Sigmoid colon (tissue), 4 donors: ENCODE results near the gene SOBP.

Experiments
- CTCF ChIP-seq, 4 experiments: fragments of 450-650 bp in 3 of 4; fragments of 200-600 bp in 1 of 4; IDR thresholded peaks; one replicate each; pipeline ENCODE4 v1.5.1; 2016 to 2019; ENCODE audit warnings: antibody characterized with exemption in 4 of 4, mild to moderate bottlenecking in 3 of 4, moderate library complexity in 2 of 4
- EP300 ChIP-seq, 4 donors: sonication (generic); formaldehyde crosslinking; IDR thresholded peaks; one replicate each; pipeline ENCODE4 v1.6.1; 2017; ENCODE audit warnings: antibody characterized with exemption in 4 of 4
- POLR2AphosphoS5 ChIP-seq, 4 donors: sonication (generic); formaldehyde crosslinking; IDR thresholded peaks; one replicate each; pipeline ENCODE4 v1.6.1; 2017; ENCODE audit warnings: antibody characterized with exemption in 4 of 4

- TF ChIP-seq CTCF (IDR thresholded peaks at IDR 0.05) = no peak
- no peak for TF ChIP-seq EP300 (IDR thresholded peaks at IDR 0.05)
- TF ChIP-seq POLR2AphosphoS5 (IDR thresholded peaks at IDR 0.05) = no peak
Observed at GRCh38 chr6:107656883-107657282, 167.0 kb downstream of the SOBP start.
